ENCODE data around the gene CAMTA1. TPM values are rescaled to one million over a fixed set of nuclear protein-coding genes. Genes with fewer than 3 reads are reported as not detected.

CAMTA1 gene
- total RNA-seq, 1 donor from 2014 or later, result 68.9 TPM

GRCh38 chr1:7069931-7070330 is 284.7 kb downstream of the CAMTA1 start:
- no peak for DNase-seq (ENCODE audit: low read depth)

- peak; percentile 75 for DNase-seq (ENCODE audit: low read depth)
Measured at GRCh38 chr1:7070389-7071029, 285.3 kb downstream of the CAMTA1 start.

GRCh38 chr1:7076117-7076516 is 290.9 kb downstream of the CAMTA1 start:
- DNase-seq (ENCODE audit: low read depth), result no peak

- no peak for DNase-seq (ENCODE audit: low read depth)
Measured at GRCh38 chr1:7076572-7076971, 291.3 kb downstream of the CAMTA1 start.

- DNase-seq (ENCODE audit: low read depth), result no peak
Measured at GRCh38 chr1:7077136-7077535, 291.9 kb downstream of the CAMTA1 start.

GRCh38 chr1:7077970-7078369 is 292.7 kb downstream of the CAMTA1 start:
- no peak for DNase-seq (ENCODE audit: low read depth)

GRCh38 chr1:7079637-7080036 is 294.4 kb downstream of the CAMTA1 start:
- no peak for DNase-seq (ENCODE audit: low read depth)

GRCh38 chr1:7084232-7084894 is 299.1 kb downstream of the CAMTA1 start:
- DNase-seq (ENCODE audit: low read depth), result no peak

- DNase-seq (ENCODE audit: low read depth), result no peak
Measured at GRCh38 chr1:7085521-7085920, 300.3 kb downstream of the CAMTA1 start.

- DNase-seq (ENCODE audit: low read depth), result no peak
Measured at GRCh38 chr1:7086106-7086505, 300.9 kb downstream of the CAMTA1 start.

- no peak for DNase-seq (ENCODE audit: low read depth)
Measured at GRCh38 chr1:7087888-7088287, 302.6 kb downstream of the CAMTA1 start.

- no peak for DNase-seq (ENCODE audit: low read depth)
Measured at GRCh38 chr1:7089497-7089896, 304.2 kb downstream of the CAMTA1 start.

- DNase-seq (ENCODE audit: low read depth), result no peak
Measured at GRCh38 chr1:7093297-7093696, 308.0 kb downstream of the CAMTA1 start.

- DNase-seq (ENCODE audit: low read depth), result no peak
Measured at GRCh38 chr1:7094086-7094485, 308.8 kb downstream of the CAMTA1 start.

GRCh38 chr1:7094509-7094908 is 309.3 kb downstream of the CAMTA1 start:
- no peak for DNase-seq (ENCODE audit: low read depth)

GRCh38 chr1:7095343-7095964 is 310.2 kb downstream of the CAMTA1 start:
- no peak for DNase-seq (ENCODE audit: low read depth)

GRCh38 chr1:7097938-7098592 is 312.8 kb downstream of the CAMTA1 start:
- DNase-seq (ENCODE audit: low read depth), result no peak

GRCh38 chr1:7098641-7099040 is 313.4 kb downstream of the CAMTA1 start:
- DNase-seq (ENCODE audit: low read depth), result no peak

- no peak for DNase-seq (ENCODE audit: low read depth)
Measured at GRCh38 chr1:7100479-7100878, 315.2 kb downstream of the CAMTA1 start.

GRCh38 chr1:7101187-7101586 is 315.9 kb downstream of the CAMTA1 start:
- no peak for DNase-seq (ENCODE audit: low read depth)

- no peak for DNase-seq (ENCODE audit: low read depth)
Measured at GRCh38 chr1:7103361-7103782, 318.1 kb downstream of the CAMTA1 start.

GRCh38 chr1:7103874-7104273 is 318.6 kb downstream of the CAMTA1 start:
- DNase-seq (ENCODE audit: low read depth), result no peak

Measured in myocyte (in vitro differentiated cells).